ENCODE data around the gene GRIK5.

GRIK5 gene

GRCh38 chr19:41960973-41961372 lies 109.0 kb downstream of the GRIK5 start:
- TF ChIP-seq MYC (IDR thresholded peaks at IDR 0.05; ENCODE audit: low read depth, low read length): no peak
- TF ChIP-seq, protein P1, sequence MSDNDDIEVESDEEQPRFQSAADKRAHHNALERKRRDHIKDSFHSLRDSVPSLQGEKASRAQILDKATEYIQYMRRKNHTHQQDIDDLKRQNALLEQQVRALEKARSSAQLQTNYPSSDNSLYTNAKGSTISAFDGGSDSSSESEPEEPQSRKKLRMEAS (IDR thresholded peaks at IDR 0.05; ENCODE audit: low read depth, low read length): no peak
- no peak for TF ChIP-seq POLR2A (IDR thresholded peaks at IDR 0.05; ENCODE audit: extremely low read depth, insufficient read length)
- TF ChIP-seq, protein P2, sequence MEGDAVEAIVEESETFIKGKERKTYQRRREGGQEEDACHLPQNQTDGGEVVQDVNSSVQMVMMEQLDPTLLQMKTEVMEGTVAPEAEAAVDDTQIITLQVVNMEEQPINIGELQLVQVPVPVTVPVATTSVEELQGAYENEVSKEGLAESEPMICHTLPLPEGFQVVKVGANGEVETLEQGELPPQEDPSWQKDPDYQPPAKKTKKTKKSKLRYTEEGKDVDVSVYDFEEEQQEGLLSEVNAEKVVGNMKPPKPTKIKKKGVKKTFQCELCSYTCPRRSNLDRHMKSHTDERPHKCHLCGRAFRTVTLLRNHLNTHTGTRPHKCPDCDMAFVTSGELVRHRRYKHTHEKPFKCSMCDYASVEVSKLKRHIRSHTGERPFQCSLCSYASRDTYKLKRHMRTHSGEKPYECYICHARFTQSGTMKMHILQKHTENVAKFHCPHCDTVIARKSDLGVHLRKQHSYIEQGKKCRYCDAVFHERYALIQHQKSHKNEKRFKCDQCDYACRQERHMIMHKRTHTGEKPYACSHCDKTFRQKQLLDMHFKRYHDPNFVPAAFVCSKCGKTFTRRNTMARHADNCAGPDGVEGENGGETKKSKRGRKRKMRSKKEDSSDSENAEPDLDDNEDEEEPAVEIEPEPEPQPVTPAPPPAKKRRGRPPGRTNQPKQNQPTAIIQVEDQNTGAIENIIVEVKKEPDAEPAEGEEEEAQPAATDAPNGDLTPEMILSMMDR (IDR thresholded peaks at IDR 0.05; ENCODE audit: low read depth, low read length): no peak
- DNase-seq (ENCODE audit: low read depth): peak; percentile 43
- no peak overlapping the region for H3K4me3 ChIP-seq (ENCODE audit: low read depth, low read length)

DNA sequence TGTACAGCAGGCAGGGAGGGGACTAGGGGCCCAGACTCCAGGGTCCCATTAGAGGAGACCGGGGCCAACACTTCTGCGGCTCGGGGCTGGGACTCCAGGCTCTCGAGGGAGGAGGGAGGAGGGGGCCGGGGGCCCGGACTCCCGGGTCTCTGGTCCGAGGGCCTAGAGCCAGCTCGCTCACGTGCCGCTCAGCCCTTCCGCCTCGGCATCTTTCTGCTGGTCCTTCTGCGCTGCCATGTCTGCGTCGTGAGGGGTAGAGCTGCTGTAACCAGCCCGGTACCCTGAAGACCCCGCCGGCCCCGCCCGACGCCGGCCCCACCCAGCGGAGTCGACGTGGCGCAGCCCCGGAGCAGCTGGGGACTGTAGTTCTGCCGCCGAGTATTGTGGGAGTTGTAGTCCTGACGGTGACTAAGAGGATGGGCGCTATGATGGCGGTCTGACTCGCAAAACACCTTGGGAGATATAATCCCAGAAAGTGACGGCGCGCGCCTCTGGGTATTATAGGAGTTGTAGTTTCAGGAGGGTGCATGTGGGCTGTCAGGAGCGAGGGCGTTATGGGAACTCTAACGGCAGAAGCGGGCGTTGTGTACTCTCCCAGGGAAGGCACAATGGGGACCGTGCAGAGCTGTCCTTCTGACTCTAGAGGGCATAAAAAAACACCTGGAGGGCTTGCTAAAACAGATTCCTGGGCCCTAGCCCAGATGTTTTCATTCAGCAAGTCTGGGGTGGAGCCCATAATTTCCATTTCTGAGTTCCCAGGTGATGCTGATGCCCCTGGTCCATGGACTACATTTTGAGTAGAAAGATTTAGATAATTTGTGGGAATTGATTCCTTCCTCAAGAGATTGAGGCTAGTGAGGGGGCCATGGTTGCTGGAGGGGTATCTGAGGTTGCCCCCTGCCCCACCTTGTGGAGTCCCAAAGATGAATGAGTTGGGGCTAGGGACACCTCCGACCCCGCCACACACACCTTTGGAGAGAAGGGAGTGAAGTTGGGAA lies 110.7 kb downstream of the GRIK5 start, which contains the start of gene RABAC1:
Gene RABAC1, minus strand, starts transcription at position 266 of the 998 bp plus-strand sequence. Its CDS starts 29 bp downstream, at position 237.
- TF ChIP-seq MYC (IDR thresholded peaks at IDR 0.05; ENCODE audit: low read depth, low read length) (no peak; the same call in 1 of the 2 replicates), POLR2A (IDR thresholded peaks at IDR 0.05; ENCODE audit: extremely low read depth, insufficient read length) (no peak)
- TF ChIP-seq, protein P1 (IDR thresholded peaks at IDR 0.05; ENCODE audit: low read depth, low read length): no peak
- TF ChIP-seq, protein P2 (IDR thresholded peaks at IDR 0.05; ENCODE audit: low read depth, low read length): no peak
- peak within 1 kb of the TSS; percentile 47 for H3K4me3 ChIP-seq (ENCODE audit: low read depth, low read length)
- DNase-seq (ENCODE audit: low read depth): peak; percentile 78

GRCh38 chr19:41958367-41959055 lies 111.5 kb downstream of the GRIK5 start:
- TF ChIP-seq, protein P2 (IDR thresholded peaks at IDR 0.05; ENCODE audit: low read depth, low read length): no peak
- TF ChIP-seq POLR2A (IDR thresholded peaks at IDR 0.05; ENCODE audit: extremely low read depth, insufficient read length) (no peak), MYC (IDR thresholded peaks at IDR 0.05; ENCODE audit: low read depth, low read length) (no peak)
- TF ChIP-seq, protein P1 (IDR thresholded peaks at IDR 0.05; ENCODE audit: low read depth, low read length): no peak
- H3K4me3 ChIP-seq (ENCODE audit: low read depth, low read length): peak overlapping the region; percentile 47
- peak; percentile 32 for DNase-seq (ENCODE audit: low read depth)

GRCh38 chr19:41957838-41958366 lies 112.1 kb downstream of the GRIK5 start:
- DNase-seq (ENCODE audit: low read depth): peak; percentile 66
- no peak overlapping the region for H3K4me3 ChIP-seq (ENCODE audit: low read depth, low read length)
- TF ChIP-seq, protein P1 (IDR thresholded peaks at IDR 0.05; ENCODE audit: low read depth, low read length): peak; percentile 51; the same call in 1 of the 2 replicates
- TF ChIP-seq, protein P2 (IDR thresholded peaks at IDR 0.05; ENCODE audit: low read depth, low read length): peak; percentile 57
- TF ChIP-seq MYC (IDR thresholded peaks at IDR 0.05; ENCODE audit: low read depth, low read length): no peak

DNA sequence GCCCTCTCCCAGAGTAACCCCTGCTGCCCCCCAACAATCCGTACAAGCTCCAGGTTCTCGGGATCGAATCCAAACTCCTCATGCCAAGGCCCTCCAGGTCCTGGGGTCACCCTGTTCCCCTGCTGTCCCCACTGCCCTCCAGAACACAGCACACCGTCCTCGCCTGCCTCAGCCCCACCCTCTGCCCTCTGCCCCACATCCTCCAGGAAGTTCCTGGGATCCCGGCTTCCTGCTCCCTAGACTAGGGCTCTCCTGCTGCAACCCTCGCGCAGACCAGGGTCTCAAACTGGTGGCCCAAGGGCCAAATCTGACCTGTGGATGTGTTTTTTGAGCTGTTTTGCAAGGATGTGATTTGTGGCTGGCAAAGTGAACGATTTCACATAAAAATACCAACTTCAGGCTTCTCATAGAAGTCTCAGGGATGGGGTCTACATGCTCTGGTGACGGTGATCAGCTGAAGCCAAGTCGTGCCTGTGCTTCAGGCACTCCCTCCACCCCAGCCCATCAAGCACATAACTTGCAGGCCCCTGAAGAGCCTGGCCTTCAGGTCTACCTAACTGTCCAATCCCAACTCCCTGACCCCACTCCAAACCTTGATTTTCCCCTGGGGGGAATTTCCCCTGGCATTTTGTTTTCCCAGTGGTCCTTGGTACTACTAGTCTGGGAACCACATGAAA lies 112.7 kb downstream of the GRIK5 start:
- TF ChIP-seq, protein P1 (IDR thresholded peaks at IDR 0.05; ENCODE audit: low read depth, low read length): no peak
- TF ChIP-seq MYC (IDR thresholded peaks at IDR 0.05; ENCODE audit: low read depth, low read length) (no peak), POLR2A (IDR thresholded peaks at IDR 0.05; ENCODE audit: extremely low read depth, insufficient read length) (no peak)
- TF ChIP-seq, protein P2 (IDR thresholded peaks at IDR 0.05; ENCODE audit: low read depth, low read length): no peak
- DNase-seq (ENCODE audit: low read depth): no peak
- no peak overlapping the region for H3K4me3 ChIP-seq (ENCODE audit: low read depth, low read length)

Measured in NB4 (cell line).